HepG2 (cell line): ENCODE results near the gene NRL. TPM values are rescaled to one million over a fixed set of nuclear protein-coding genes. Genes with fewer than 3 reads are reported as not detected.

ENCODE experiments used
- AHR ChIP-seq: IDR thresholded peaks from 2 replicates; pipeline ENCODE4 v1.6.1; 2018; ENCODE audit warnings: missing genetic modification reagents, missing compliant biosample characterization
- BRF2 ChIP-seq: sonication (generic); formaldehyde crosslinking; IDR thresholded peaks from 2 replicates; pipeline ENCODE4 v1.8.1; 2022; ENCODE audit warnings: mild to moderate bottlenecking, missing genetic modification reagents
- FOXA3 ChIP-seq: IDR thresholded peaks from 2 replicates; pipeline ENCODE4 v1.6.1; 2016; ENCODE audit warnings: missing genetic modification reagents, missing compliant biosample characterization
- GFI1 ChIP-seq: sonication (generic); formaldehyde crosslinking; IDR thresholded peaks from 2 replicates; pipeline ENCODE4 v1.5.0; 2020; ENCODE audit warnings: missing genetic modification reagents, mild to moderate bottlenecking, borderline replicate concordance
- HNRNPH1 ChIP-seq: fragments of 200-400 bp; formaldehyde crosslinking; optimal IDR thresholded peaks from 2 replicates; pipeline ENCODE3; 2017; ENCODE audit warnings: mild to moderate bottlenecking, low read depth, low read length
- IRX3 ChIP-seq: sonication (generic); formaldehyde crosslinking; IDR thresholded peaks from 2 replicates; pipeline ENCODE4 v1.8.1; 2023; ENCODE audit warnings: mild to moderate bottlenecking, low read depth, missing genetic modification reagents, borderline replicate concordance
- KAT8 ChIP-seq: IDR thresholded peaks from 2 replicates; pipeline ENCODE4 v1.6.1; 2016; ENCODE audit warnings: missing genetic modification reagents, missing compliant biosample characterization
- NFE2 ChIP-seq: sonication (generic); formaldehyde crosslinking; IDR thresholded peaks from 2 replicates; pipeline ENCODE4 v1.4.0; 2020; ENCODE audit warnings: missing genetic modification reagents
- NR2F1 ChIP-seq, 2 experiments: fragments of 450-650 bp in 1 of 2; formaldehyde crosslinking in 1 of 2; IDR thresholded peaks; 2 replicates each; pipeline versions ENCODE4 v1.5.0 to v1.6.1; 2016 to 2020; ENCODE audit warnings: mild to moderate bottlenecking in 1 of 2, missing compliant biosample characterization in 1 of 2, missing genetic modification reagents in 1 of 2, moderate library complexity in 1 of 2
- PBX2 ChIP-seq: IDR thresholded peaks from 2 replicates; pipeline ENCODE4 v1.6.1; 2016; ENCODE audit warnings: control low read depth
- PHF5A ChIP-seq: IDR thresholded peaks from one replicate; pipeline ENCODE4 v1.6.1; 2018; ENCODE audit warnings: low read depth, missing genetic modification reagents; ENCODE audit not compliant: unreplicated experiment
- SKI ChIP-seq: fragments of 450-650 bp; IDR thresholded peaks from one replicate; pipeline ENCODE4 v1.6.1; 2018; ENCODE audit warnings: mild to moderate bottlenecking; ENCODE audit not compliant: partially characterized antibody
- TCF7 ChIP-seq: sonication (generic); IDR thresholded peaks from 2 replicates; pipeline ENCODE4 v1.6.1; 2016; ENCODE audit warnings: antibody characterized with exemption, low read depth
- XBP1 ChIP-seq: sonication (generic); formaldehyde crosslinking; IDR thresholded peaks from 2 replicates; pipeline ENCODE4 v1.5.0; 2020; ENCODE audit warnings: missing genetic modification reagents
- ZNF567 ChIP-seq: sonication (generic); formaldehyde crosslinking; IDR thresholded peaks from 2 replicates; pipeline ENCODE4 v1.8.1; 2023; ENCODE audit warnings: mild to moderate bottlenecking, missing genetic modification reagents, borderline replicate concordance
- ZSCAN21 ChIP-seq: sonication (generic); formaldehyde crosslinking; IDR thresholded peaks from 2 replicates; pipeline ENCODE4 v1.8.0; 2022; ENCODE audit warnings: mild to moderate bottlenecking, missing genetic modification reagents, moderate library complexity, borderline replicate concordance
- polyA plus RNA-seq, 8 experiments: library from polyadenylated mRNA; depleted of rRNA in 3 of 8; stranded (reverse) in 7 of 8; unstranded in 1 of 8; fragments of >200 nt; fragmentation: Illumina TruSeq in 4 of 8; extraction: Trizol in 4 of 8; gene quantifications; 2 replicates each; pipeline versions ENCODE4 v1.2.1 to v1.2.3, GENCODE V29; 2011 to 2016; ENCODE audit warnings: low read depth in 4 of 8, missing spikeins in 1 of 8, mixed read lengths in 1 of 8; ENCODE audit not compliant: insufficient read depth in 1 of 8
- total RNA-seq, 5 experiments: library from RNA; depleted of rRNA; stranded (reverse); fragments of >200 nt; fragmentation: Illumina TruSeq; extraction: Trizol; gene quantifications; 2 replicates each; pipeline ENCODE4 v1.2.3, GENCODE V29; 2016; ENCODE audit warnings: low read depth in 1 of 5
- TF ChIP-seq, protein P1 (sequence below): sonication (generic); formaldehyde crosslinking; IDR thresholded peaks from 2 replicates; pipeline ENCODE4 v1.8.0; 2022; ENCODE audit warnings: missing genetic modification reagents, low read depth, mild to moderate bottlenecking, borderline replicate concordance
- TF ChIP-seq, protein P2 (sequence below): sonication (generic); formaldehyde crosslinking; IDR thresholded peaks from 2 replicates; pipeline ENCODE4 v1.4.0; 2020; ENCODE audit warnings: missing genetic modification reagents, borderline replicate concordance
- TF ChIP-seq, protein P3 (sequence below): sonication (generic); formaldehyde crosslinking; IDR thresholded peaks from 2 replicates; pipeline ENCODE4 v1.8.1; 2023; ENCODE audit warnings: mild to moderate bottlenecking, missing genetic modification reagents, borderline replicate concordance
- TF ChIP-seq, protein P4 (sequence below): sonication (generic); formaldehyde crosslinking; IDR thresholded peaks from 2 replicates; pipeline ENCODE4 v1.4.0; 2020; ENCODE audit warnings: low read depth, mild to moderate bottlenecking, missing genetic modification reagents
- TF ChIP-seq, protein P5 (sequence below): IDR thresholded peaks from 2 replicates; pipeline ENCODE4 v1.6.1; 2016; ENCODE audit warnings: mild to moderate bottlenecking, missing biosample characterization, missing genetic modification reagents

Gene NRL
- total and polyA plus RNA-seq, 2 of the 13 experiments (the other 11 are each of a cell fraction or from before 2014, with no cell fraction given): 2.5 to 4.7 TPM

GRCh38 chr14:24095271-24096068, 19.3 kb downstream of the NRL start (continued):
- peak; percentile 97 for TF ChIP-seq HNRNPH1
- TF ChIP-seq, protein P1, sequence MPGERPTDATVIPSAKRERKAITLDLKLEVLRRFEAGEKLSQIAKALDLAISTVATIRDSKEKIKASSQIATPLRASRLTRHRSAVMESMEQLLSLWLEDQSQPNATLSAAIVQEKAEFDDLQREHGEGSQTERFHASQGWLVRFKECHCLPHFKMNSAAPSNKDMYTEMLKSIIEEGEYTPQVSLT (CRISPR knock-in tag): no peak
- peak; percentile 30; the same call in 1 of the 2 replicates for TF ChIP-seq TCF7
- TF ChIP-seq GFI1: no peak
- peak; percentile 93 for TF ChIP-seq KAT8 (CRISPR knock-in tag)
- TF ChIP-seq NR2F1 (CRISPR knock-in tag; IDR thresholded peaks at IDR 0.05): peak; percentile 90 to 92
- TF ChIP-seq, protein P2, sequence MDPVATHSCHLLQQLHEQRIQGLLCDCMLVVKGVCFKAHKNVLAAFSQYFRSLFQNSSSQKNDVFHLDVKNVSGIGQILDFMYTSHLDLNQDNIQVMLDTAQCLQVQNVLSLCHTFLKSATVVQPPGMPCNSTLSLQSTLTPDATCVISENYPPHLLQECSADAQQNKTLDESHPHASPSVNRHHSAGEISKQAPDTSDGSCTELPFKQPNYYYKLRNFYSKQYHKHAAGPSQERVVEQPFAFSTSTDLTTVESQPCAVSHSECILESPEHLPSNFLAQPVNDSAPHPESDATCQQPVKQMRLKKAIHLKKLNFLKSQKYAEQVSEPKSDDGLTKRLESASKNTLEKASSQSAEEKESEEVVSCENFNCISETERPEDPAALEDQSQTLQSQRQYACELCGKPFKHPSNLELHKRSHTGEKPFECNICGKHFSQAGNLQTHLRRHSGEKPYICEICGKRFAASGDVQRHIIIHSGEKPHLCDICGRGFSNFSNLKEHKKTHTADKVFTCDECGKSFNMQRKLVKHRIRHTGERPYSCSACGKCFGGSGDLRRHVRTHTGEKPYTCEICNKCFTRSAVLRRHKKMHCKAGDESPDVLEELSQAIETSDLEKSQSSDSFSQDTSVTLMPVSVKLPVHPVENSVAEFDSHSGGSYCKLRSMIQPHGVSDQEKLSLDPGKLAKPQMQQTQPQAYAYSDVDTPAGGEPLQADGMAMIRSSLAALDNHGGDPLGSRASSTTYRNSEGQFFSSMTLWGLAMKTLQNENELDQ (CRISPR knock-in tag): no peak; the same call in 1 of the 2 replicates
- TF ChIP-seq PHF5A: peak; percentile 92
- no peak; the same call in 1 of the 2 replicates for TF ChIP-seq PBX2
- peak; percentile 98 for TF ChIP-seq SKI
- TF ChIP-seq FOXA3 (CRISPR knock-in tag): peak; percentile 90
- TF ChIP-seq, protein P3, sequence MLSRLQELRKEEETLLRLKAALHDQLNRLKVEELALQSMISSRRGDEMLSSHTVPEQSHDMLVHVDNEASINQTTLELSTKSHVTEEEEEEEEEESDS: no peak; the same call in 1 of the 2 replicates
- no peak for TF ChIP-seq NFE2 (CRISPR knock-in tag)
- TF ChIP-seq ZSCAN21 (CRISPR knock-in tag): no peak
- TF ChIP-seq AHR (CRISPR knock-in tag): peak; percentile 99
- TF ChIP-seq, protein P4, sequence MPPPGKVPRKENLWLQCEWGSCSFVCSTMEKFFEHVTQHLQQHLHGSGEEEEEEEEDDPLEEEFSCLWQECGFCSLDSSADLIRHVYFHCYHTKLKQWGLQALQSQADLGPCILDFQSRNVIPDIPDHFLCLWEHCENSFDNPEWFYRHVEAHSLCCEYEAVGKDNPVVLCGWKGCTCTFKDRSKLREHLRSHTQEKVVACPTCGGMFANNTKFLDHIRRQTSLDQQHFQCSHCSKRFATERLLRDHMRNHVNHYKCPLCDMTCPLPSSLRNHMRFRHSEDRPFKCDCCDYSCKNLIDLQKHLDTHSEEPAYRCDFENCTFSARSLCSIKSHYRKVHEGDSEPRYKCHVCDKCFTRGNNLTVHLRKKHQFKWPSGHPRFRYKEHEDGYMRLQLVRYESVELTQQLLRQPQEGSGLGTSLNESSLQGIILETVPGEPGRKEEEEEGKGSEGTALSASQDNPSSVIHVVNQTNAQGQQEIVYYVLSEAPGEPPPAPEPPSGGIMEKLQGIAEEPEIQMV (CRISPR knock-in tag): peak; percentile 94; the same call in 1 of the 2 replicates
- TF ChIP-seq, protein P5, sequence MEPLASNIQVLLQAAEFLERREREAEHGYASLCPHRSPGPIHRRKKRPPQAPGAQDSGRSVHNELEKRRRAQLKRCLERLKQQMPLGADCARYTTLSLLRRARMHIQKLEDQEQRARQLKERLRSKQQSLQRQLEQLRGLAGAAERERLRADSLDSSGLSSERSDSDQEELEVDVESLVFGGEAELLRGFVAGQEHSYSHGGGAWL (CRISPR knock-in tag): peak; percentile 99
- peak; percentile 75; the same call in 1 of the 2 replicates for TF ChIP-seq BRF2 (CRISPR knock-in tag)
- TF ChIP-seq IRX3 (CRISPR knock-in tag): peak; percentile 97
- TF ChIP-seq XBP1 (CRISPR knock-in tag): no peak
- TF ChIP-seq ZNF567 (CRISPR knock-in tag): peak; percentile 95
